ENCODE results near the gene RAD51B. TPM values are rescaled to one million over a fixed set of nuclear protein-coding genes. Genes with fewer than 3 reads are reported as not detected.

The RAD51B gene
- total RNA-seq, 1 experiment from 2014 or later = 8.5 TPM

DNA sequence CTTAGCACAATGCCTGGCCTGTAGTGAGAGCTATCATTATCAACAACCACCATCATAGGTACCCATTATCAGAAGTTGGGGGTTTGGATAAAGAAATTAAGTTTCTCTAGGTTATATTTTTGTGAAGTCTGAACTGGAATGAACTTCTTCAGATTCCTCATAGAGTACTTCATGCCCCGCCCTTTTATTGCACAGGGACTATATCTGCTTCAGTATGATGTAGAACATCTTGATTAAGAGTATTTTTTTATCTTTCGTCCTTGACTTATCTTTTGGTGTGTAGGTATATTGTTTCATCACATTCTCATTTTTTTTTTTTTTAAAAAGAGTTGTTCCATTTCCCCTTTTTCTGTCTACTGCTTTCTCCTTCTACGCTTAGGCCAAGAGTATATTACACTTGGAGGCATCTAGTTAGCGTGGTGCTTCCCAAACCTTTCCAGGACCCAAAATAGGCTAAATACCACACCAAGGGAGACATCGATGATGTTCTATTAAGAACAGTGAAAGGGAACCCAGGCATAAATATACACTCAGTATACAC, 505.8 kb downstream of the RAD51B start:
- no peak for TF ChIP-seq SIN3A (IDR thresholded peaks at IDR 0.05; ENCODE audit: borderline replicate concordance, insufficient read depth, low read depth, low read length)
- TF ChIP-seq, protein P1, sequence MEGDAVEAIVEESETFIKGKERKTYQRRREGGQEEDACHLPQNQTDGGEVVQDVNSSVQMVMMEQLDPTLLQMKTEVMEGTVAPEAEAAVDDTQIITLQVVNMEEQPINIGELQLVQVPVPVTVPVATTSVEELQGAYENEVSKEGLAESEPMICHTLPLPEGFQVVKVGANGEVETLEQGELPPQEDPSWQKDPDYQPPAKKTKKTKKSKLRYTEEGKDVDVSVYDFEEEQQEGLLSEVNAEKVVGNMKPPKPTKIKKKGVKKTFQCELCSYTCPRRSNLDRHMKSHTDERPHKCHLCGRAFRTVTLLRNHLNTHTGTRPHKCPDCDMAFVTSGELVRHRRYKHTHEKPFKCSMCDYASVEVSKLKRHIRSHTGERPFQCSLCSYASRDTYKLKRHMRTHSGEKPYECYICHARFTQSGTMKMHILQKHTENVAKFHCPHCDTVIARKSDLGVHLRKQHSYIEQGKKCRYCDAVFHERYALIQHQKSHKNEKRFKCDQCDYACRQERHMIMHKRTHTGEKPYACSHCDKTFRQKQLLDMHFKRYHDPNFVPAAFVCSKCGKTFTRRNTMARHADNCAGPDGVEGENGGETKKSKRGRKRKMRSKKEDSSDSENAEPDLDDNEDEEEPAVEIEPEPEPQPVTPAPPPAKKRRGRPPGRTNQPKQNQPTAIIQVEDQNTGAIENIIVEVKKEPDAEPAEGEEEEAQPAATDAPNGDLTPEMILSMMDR (IDR thresholded peaks at IDR 0.05) = no peak
- no peak for TF ChIP-seq TCF7L2 (IDR thresholded peaks at IDR 0.05; ENCODE audit: low read depth, low read length)
- TF ChIP-seq POLR2AphosphoS5 (IDR thresholded peaks at IDR 0.05; ENCODE audit: low read depth, low read length) = no peak
- TF ChIP-seq, protein P2, sequence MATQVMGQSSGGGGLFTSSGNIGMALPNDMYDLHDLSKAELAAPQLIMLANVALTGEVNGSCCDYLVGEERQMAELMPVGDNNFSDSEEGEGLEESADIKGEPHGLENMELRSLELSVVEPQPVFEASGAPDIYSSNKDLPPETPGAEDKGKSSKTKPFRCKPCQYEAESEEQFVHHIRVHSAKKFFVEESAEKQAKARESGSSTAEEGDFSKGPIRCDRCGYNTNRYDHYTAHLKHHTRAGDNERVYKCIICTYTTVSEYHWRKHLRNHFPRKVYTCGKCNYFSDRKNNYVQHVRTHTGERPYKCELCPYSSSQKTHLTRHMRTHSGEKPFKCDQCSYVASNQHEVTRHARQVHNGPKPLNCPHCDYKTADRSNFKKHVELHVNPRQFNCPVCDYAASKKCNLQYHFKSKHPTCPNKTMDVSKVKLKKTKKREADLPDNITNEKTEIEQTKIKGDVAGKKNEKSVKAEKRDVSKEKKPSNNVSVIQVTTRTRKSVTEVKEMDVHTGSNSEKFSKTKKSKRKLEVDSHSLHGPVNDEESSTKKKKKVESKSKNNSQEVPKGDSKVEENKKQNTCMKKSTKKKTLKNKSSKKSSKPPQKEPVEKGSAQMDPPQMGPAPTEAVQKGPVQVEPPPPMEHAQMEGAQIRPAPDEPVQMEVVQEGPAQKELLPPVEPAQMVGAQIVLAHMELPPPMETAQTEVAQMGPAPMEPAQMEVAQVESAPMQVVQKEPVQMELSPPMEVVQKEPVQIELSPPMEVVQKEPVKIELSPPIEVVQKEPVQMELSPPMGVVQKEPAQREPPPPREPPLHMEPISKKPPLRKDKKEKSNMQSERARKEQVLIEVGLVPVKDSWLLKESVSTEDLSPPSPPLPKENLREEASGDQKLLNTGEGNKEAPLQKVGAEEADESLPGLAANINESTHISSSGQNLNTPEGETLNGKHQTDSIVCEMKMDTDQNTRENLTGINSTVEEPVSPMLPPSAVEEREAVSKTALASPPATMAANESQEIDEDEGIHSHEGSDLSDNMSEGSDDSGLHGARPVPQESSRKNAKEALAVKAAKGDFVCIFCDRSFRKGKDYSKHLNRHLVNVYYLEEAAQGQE (IDR thresholded peaks at IDR 0.05; ENCODE audit: insufficient read depth in 1 of 2, low read depth in 2 of 2, low read length in 1 of 2) = no peak
- no TSS peak for BruUV-seq (replicated peaks)
- intact Hi-C loops (cut with micrococcal nuclease; ENCODE audit: unreplicated experiment) = no loop called here
- Histone ChIP-seq H3K36me3 (ENCODE audit: control insufficient read depth, insufficient read depth, low read length) (no peaks in the 10 kb centered on the region), H3K4me3 (ENCODE audit: low read depth in 2 of 2, low read length in 2 of 2) (no peak overlapping the region), H3K27me3 (ENCODE audit: control insufficient read depth, insufficient read depth, low read length) (no peaks in the 10 kb centered on the region), H3K9me3 (ENCODE audit: control insufficient read depth, insufficient read depth, low read depth, low read length) (no peaks in the 10 kb centered on the region), H3K27ac (ENCODE audit: low read length) (no peak overlapping the region), H3K4me1 (ENCODE audit: control insufficient read depth, insufficient read depth, low read length) (no peaks in the 10 kb centered on the region)
- ChIA-PET POLR2A (no interaction called here), CTCF (no interaction called here)
- DNase-seq (ENCODE audit: low read depth, low spot score) = no peak
- in situ Hi-C loops (cut with HindIII; ENCODE audit: low pct_unique_long_range_greater_than_20kb, low sequenced_read_pairs) = no loop called here
- ATAC-seq = no peak

DNA sequence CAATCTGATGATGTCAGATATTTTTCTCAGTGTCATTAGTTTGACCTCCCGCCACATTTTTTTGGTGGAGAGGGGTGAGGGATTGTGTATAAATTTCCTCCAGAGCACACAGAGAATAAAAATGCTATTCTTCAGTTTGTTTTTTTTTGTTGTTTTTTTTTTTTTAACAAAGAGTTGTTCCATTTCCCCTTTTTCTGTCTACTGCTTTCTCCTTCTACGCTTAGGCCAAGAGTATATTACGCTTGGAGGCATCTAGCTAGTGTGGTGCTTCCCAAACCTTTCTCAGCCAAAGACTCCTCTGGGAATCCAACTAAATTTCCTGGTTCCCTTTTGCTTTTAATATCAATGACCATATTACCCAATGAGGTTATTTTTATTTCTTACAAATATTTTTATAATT, 507.7 kb downstream of the RAD51B start:
- Histone ChIP-seq H3K27ac (ENCODE audit: low read length) (no peak overlapping the region), H3K4me3 (ENCODE audit: low read depth in 2 of 2, low read length in 2 of 2) (no peak overlapping the region), H3K9me3 (ENCODE audit: control insufficient read depth, insufficient read depth, low read depth, low read length) (no peaks in the 10 kb centered on the region), H3K27me3 (ENCODE audit: control insufficient read depth, insufficient read depth, low read length) (no peaks in the 10 kb centered on the region), H3K4me1 (ENCODE audit: control insufficient read depth, insufficient read depth, low read length) (no peaks in the 10 kb centered on the region), H3K36me3 (ENCODE audit: control insufficient read depth, insufficient read depth, low read length) (no peaks in the 10 kb centered on the region)
- ChIA-PET CTCF (no interaction called here), POLR2A (no interaction called here)
- ATAC-seq (no peak), DNase-seq (ENCODE audit: low read depth, low spot score) (no peak)
- BruUV-seq (replicated peaks) = no TSS peak
- no peak for TF ChIP-seq TCF7L2 (IDR thresholded peaks at IDR 0.05; ENCODE audit: low read depth, low read length)
- TF ChIP-seq, protein P1 (IDR thresholded peaks at IDR 0.05) = no peak
- TF ChIP-seq, protein P2 (IDR thresholded peaks at IDR 0.05; ENCODE audit: insufficient read depth in 1 of 2, low read depth in 2 of 2, low read length in 1 of 2) = no peak
- TF ChIP-seq SIN3A (IDR thresholded peaks at IDR 0.05; ENCODE audit: borderline replicate concordance, insufficient read depth, low read depth, low read length) = no peak
- no peak for TF ChIP-seq POLR2AphosphoS5 (IDR thresholded peaks at IDR 0.05; ENCODE audit: low read depth, low read length)
- intact Hi-C loops (cut with micrococcal nuclease; ENCODE audit: unreplicated experiment) (no loop called here), in situ Hi-C loops (cut with HindIII; ENCODE audit: low pct_unique_long_range_greater_than_20kb, low sequenced_read_pairs) (no loop called here)
